Peyer's patch (tissue), 4 donors: ENCODE results near the gene TAC4.

ENCODE experiments used
- POLR2A ChIP-seq, 2 donors: fragments of 450-650 bp; IDR thresholded peaks; one replicate each; pipeline ENCODE4 v1.5.1; 2017; ENCODE audit warnings: antibody characterized with exemption in 2 of 2, mild to moderate bottlenecking in 2 of 2, moderate library complexity in 2 of 2
- TF ChIP-seq, protein P1 (sequence below), 6 experiments: fragments of 450-650 bp in 4 of 6; fragments of 200-600 bp in 2 of 6; sonication (generic) in 1 of 6; IDR thresholded peaks; one replicate each; pipeline ENCODE4 v1.5.1; 2017 to 2019; ENCODE audit warnings: antibody characterized with exemption in 6 of 6, mild to moderate bottlenecking in 3 of 6, moderate library complexity in 1 of 6

DNA sequence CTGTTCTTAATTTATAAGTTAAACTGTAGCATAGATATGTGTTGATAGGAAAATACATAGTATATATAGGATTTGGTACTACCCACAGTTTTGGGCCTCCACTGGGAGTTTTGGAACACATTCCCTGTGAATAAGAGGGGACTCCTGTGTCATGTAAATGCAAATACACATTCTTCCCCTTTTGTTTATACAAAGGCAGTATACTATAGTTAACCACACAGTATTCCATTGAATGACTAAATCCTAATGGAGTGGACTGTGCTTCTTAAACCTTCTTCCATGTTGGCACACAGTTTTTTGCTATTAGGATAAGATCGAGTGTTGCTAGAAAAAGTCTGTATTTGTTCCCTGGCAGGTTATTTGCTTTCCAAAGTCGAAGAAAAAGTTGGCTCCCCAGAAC lies 22.2 kb downstream of the TAC4 start:
- TF ChIP-seq, protein P1, sequence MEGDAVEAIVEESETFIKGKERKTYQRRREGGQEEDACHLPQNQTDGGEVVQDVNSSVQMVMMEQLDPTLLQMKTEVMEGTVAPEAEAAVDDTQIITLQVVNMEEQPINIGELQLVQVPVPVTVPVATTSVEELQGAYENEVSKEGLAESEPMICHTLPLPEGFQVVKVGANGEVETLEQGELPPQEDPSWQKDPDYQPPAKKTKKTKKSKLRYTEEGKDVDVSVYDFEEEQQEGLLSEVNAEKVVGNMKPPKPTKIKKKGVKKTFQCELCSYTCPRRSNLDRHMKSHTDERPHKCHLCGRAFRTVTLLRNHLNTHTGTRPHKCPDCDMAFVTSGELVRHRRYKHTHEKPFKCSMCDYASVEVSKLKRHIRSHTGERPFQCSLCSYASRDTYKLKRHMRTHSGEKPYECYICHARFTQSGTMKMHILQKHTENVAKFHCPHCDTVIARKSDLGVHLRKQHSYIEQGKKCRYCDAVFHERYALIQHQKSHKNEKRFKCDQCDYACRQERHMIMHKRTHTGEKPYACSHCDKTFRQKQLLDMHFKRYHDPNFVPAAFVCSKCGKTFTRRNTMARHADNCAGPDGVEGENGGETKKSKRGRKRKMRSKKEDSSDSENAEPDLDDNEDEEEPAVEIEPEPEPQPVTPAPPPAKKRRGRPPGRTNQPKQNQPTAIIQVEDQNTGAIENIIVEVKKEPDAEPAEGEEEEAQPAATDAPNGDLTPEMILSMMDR (IDR thresholded peaks at IDR 0.05), result no peak
- no peak for TF ChIP-seq POLR2A (IDR thresholded peaks at IDR 0.05)
